ENCODE measurements around the gene TRPT1. TPM values are rescaled to one million over a fixed set of nuclear protein-coding genes. Genes with fewer than 3 reads are reported as not detected.

The TRPT1 gene
- total RNA-seq, 1 experiment from 2014 or later = 56.1 TPM

DNA sequence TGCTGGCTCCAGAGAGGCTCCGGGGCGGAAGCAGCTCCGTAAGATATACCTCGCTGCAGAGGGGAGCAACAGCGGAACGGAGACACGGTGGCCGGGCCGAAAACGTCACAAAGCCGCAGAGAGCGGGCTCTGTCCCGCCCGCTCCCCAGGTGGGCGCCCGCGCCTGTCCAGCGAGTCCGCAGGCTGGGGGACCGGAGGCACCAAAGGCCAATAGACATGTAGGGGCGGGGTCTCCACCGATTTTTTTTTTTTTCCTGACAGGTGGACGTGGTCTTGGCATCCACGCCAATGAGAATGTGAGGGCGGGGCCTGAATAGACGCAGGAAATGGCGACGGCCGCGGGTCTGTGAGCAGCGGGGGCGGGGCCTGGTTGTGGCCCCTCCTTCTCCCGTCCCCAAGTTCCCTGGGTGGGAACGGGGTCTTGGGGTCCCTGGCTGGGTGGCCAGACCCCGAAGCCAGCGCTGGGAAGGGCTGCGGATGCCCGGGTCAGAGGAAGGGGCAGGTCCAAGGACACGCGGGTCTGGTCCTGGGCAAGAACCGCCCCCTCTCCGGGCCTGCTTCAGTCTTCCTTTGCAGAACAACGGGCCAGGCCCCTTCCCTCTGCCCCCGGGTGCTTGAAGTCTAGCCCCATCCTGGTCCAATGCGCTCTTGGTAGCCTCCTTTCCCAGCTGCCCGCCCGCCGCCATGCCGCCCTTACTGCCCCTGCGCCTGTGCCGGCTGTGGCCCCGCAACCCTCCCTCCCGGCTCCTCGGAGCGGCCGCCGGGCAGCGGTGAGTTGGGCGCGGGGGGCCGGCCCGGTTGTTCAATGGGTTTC is 4.4 kb upstream of the TRPT1 start, which contains the start of gene DNAJC4:
TSS of gene DNAJC4 (plus strand) at position 378 of the 814 bp plus-strand sequence. CDS start at position 685, 307 bp downstream.
- DNase-seq (ENCODE audit: low spot score) = peak; percentile 64

DNA sequence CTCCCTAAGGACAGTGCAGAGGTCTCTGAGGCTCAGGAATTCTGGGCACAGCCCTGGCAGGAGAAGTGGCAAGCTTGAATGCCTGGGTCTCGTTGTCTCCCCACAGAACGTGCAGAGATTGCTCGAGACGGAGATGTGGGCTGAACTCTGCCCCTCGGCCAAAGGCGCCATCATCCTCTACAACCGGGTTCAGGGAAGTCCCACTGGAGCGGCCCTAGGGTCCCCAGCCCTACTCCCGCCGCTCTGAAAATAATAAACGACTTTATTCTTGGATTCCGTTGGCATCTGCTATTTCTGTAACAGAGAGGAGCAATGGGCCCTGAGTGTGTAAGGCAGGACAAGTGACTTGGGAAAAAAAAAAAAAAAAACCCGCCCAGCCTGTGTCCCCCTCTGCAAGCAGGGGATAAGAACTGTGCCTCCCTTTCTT is 3.8 kb upstream of the TRPT1 start:
- no peak for DNase-seq (ENCODE audit: low spot score)

DNA sequence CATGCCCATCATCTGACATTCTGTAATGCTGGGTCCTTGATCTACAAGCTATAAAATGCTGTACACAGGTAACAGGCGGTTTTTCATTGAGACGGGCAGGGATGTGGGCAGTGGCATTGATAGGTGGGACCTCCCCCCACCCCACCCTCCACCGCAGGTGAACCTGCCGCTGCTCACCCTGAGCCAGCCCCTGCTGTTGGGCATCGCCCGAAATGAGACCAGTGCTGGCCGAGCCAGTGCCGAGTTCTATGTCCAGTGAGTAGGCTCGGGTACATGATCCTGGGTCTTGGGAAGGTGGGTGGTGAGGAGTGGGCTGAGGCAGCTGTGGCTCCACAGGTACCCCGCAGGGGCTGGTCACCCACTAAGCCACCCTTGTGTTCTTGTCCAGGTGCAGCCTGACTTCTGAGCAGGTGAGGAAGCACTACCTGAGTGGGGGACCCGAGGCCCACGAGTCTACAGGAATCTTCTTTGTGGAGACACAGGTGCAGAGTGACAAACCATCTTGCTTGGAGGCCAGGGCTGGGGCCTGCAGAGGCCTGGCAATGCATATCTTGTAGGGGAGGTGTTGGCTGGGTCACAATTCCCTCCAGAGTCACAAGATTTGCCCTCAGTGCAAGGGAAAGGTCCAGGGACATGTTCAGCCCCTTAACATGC is 3.2 kb upstream of the TRPT1 start:
- DNase-seq (ENCODE audit: low spot score) = no peak

DNA sequence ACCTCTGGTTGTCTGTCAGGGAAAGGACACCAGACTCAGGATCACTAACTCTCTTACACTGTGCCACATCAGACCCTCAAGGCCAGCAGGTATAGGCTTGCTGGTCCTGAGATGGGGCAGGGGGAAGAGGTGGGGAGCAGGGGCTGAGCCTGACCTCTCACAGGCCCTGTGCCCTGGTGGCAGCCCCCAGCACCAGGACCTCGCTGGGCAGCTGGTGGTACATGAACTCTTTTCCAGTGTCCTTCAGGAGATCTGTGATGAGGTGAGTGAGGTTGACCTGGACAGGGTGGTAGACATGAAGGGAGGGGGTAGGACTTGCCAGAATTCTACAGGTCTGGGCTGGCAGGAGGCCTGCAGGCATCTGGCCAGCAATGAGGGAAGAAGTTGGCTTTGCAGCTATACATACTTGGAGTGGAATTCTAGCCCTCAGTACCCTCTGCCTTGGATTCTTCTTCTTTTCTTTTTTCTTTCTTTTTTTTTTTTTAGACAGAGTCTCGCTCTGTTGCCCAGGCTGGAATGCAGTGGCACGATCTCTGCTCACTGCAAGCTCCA is 1.5 kb upstream of the TRPT1 start:
- no peak for DNase-seq (ENCODE audit: low spot score)

DNA sequence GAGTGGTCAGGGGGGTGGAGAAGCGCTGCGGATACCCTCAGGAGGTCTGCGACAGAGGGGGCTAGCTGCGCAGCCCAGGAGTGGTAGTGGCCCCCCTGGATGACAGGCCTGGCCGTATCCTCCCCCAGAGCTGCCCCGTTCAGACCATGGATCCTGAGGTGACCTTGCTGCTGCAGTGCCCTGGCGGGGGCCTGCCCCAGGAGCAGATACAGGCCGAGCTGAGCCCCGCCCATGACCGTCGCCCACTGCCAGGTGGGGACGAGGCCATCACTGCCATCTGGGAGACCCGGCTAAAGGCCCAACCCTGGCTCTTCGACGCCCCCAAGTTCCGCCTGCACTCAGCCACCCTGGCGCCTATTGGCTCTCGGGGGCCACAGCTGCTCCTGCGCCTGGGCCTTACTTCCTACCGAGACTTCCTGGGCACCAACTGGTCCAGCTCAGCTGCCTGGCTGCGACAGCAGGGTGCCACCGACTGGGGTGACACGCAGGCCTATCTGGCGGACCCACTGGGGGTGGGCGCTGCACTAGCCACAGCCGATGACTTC is 593 bp upstream of the TRPT1 start:
- peak; percentile 42 for DNase-seq (ENCODE audit: low spot score)

DNA sequence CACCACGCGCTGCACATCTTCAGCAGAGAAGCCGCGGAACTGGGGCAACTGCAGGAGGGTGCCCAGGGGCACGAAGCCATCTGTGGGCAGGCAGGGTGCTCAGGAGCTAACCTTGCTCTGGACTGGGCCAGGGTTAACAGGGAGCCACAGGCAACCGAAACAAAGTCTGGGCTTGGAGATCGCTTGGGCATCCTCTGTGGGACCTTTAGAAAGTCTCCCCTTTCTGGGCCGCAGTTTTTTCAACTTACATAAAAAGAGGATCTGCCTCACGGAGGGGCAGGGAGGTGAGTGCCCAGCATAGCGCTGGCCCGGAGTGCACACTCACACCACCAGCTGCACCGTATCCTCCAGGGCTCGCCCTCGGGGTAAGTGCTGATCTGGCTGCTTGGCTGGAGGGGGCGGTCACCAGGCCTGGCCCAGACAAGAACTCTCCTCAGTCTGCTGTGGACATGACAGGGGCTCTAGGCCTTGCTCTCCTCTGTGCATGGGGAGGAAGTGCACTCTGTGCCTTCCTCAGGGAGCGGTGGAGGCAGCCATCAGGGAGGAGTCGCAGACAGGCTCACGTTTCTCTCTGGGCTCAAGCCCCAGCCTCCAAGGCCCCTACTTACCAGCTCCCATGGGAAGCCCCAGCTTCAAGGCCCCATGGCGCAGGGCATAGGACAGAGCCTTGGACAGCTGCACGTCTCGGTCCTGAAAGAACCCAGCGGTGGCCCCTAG is 937 bp downstream of the TRPT1 start:
- no peak for DNase-seq (ENCODE audit: low spot score)

DNA sequence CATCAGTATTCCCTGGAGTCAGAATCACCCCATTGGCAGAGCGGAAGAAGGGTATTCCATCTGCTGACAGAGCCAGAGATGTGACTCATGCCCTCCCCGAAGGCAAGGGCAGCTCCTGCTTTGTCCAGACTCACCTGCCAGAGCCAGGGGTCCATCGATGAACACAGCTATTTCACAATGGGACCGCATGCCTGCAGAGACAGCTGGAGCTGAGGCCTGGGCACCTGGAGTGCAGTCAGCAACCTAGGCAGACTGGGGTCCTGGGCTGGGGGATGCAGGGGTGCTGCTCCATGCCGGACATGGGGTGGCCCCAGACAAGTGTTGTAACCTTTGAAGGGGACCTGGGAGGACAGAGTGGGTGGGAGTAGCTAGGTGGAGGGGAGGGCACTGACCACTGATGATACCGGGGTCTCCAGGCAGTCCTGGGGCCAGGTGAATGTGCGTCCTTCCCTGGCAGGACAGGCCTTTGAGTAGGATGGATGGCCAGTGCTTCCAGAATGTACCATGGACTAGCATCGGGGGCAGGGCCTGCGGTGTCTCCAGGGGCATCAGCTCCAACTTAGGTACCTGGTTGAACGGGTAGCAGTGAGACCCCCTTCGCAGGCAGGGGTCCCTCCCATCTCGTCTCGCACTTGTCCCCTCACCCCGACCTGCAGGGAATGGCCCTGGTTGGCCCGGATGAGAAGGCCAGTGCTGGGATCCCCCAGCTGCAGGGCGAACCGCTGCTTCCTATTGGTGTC is 1.7 kb downstream of the TRPT1 start:
- no peak for DNase-seq (ENCODE audit: low spot score)

DNA sequence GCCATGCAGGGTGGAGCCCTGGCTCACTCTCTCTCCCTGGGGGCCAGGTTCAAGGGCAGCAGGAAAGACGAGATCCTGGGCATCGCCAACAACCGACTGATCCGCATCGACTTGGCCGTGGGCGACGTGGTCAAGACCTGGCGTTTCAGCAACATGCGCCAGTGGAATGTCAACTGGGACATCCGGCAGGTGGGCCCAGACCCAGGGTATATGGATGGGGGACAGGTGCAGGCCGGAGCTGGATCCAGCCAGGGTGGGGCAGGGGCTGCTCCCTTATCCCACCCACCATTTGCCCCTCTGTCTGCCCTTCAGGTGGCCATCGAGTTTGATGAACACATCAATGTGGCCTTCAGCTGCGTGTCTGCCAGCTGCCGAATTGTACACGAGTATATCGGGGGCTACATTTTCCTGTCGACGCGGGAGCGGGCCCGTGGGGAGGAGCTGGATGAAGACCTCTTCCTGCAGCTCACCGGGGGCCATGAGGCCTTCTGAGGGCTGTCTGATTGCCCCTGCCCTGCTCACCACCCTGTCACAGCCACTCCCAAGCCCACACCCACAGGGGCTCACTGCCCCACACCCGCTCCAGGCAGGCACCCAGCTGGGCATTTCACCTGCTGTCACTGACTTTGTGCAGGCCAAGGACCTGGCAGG is 2.9 kb downstream of the TRPT1 start:
- no peak for DNase-seq (ENCODE audit: low spot score)

DNA sequence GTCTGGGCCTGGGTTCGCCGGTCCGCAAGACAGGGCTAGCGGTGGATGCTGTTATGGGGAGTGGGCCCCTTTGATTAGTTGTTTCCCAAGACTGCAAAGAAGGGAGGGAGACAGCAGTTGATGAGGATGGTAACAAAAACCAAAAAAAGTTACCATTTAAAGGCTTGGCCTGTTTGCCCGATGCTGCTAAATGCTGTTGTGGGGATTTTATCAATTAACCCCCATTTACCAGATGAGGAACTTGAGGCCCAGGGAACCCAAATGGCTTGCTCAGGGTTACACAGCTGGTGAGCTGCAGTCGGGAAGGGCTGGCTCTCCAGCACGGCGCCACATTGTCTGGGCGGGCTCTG is 3.4 kb downstream of the TRPT1 start:
- no peak for DNase-seq (ENCODE audit: low spot score)

DNA sequence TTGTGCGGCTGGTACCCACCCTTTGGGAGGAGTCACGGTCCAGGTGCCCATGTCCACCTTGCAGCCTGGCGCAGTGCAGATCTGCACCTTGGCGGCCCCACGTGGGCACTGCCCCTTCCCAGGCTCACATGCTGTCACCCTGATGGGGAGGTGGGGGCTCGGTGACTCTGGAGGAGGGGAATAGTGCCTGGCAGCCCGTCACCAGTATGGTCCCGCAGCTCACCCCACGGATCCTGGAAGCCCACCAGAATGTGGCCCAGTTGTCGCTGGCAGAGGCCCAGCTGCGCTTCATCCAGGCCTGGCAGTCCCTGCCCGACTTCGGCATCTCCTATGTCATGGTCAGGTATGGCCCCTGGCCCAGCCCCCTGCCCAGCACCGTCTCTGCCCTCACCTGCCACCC is 5.2 kb downstream of the TRPT1 start:
- DNase-seq (ENCODE audit: low spot score) = no peak

DNA sequence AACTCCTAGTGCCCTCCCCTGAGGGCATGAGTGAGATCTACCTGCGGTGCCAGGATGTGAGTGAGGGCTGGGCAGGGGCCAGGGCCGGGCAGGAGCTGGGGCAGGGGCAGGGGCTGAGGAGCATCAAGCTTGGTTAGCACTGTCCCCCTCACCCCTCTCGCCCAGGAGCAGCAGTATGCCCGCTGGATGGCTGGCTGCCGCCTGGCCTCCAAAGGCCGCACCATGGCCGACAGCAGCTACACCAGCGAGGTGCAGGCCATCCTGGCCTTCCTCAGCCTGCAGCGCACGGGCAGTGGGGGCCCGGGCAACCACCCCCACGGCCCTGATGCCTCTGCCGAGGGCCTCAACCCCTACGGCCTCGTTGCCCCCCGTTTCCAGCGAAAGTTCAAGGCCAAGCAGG is 5.7 kb downstream of the TRPT1 start:
- DNase-seq (ENCODE audit: low spot score) = no peak

DNA sequence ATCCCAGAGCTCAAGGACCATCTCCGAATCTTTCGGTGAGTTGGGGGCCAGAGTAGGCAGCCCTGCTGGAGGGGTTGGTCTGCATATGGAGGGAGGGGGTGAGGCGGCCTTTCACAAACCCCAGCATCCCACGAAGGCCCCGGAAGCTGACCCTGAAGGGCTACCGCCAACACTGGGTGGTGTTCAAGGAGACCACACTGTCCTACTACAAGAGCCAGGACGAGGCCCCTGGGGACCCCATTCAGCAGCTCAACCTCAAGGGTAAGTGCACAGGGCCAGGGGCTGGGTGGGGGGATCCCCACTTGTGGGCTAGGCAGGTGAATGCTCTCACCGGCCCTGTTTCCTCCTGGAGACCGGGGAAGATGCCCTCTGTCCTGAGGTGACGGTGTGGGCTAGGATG is 6.2 kb downstream of the TRPT1 start:
- no peak for DNase-seq (ENCODE audit: low spot score)

DNA sequence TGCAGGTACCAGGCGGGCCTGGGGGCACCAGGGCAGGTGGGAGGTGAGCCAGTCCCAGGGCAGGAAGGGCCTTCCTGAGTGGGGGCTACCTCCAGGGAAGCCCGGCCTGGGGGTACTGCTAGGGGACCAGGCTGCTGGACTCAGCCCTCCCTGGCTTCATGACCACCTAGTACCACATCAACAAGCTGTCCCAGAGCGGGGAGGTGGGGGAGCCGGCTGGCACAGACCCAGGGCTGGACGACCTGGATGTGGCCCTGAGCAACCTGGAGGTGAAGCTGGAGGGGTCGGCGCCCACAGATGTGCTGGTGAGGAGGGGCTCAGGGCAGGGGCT is 6.7 kb downstream of the TRPT1 start:
- no peak for DNase-seq (ENCODE audit: low spot score)

DNA sequence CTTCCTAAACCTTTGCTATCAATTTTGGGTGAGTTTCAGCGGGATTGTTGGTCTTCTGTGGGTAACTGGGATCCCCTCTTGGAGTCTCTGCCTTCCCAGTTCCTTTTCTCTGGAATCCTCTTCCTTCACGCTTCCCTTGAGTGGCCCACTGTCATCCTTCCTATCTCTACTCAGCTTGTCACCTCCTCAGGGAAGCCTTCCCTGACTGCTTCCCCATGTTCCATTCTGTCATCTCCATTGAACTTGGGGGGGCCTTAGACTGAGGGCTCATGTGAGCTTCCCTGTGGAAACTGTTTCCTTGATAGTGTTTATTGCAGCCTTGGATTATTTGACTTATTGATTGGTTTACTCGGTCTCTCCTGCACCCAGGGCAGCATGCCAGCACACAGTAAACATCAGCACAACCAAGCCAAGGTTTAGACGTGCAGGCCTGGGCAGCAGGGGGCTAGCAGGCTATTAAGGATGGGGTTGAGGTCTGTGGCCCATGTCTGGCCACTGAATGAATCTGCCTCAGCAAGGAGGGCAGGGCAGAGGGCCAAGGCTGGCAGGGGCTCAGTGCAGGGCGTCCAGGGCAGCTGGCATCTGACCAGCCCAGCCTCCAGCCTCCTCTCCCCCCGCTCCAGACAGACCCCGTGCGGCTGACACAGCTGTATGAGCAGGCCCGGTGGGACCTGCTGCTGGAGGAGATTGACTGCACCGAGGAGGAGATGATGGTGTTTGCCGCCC is 7.2 kb downstream of the TRPT1 start:
- no peak for DNase-seq (ENCODE audit: low spot score)

DNA sequence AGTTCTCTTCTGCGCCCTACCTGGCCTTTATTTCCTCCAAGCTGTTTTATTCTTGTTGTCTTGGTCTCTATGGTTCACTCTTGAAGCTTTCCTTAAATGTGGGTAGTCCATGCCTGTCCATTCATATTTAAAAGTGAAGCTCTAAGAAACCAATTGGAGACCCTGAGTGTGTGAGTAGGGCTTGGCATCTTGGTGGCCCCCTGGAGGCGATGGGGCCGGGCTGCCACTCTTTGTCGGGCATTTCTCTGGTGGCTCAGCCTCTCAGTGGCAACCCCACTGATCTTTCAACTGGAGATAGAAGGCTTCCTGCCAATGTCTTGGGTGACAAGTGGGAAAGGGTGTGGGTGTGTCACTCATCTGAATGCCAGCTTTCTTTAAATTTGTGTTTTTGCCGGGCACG is 9.1 kb downstream of the TRPT1 start:
- no peak for DNase-seq (ENCODE audit: low spot score)

DNA sequence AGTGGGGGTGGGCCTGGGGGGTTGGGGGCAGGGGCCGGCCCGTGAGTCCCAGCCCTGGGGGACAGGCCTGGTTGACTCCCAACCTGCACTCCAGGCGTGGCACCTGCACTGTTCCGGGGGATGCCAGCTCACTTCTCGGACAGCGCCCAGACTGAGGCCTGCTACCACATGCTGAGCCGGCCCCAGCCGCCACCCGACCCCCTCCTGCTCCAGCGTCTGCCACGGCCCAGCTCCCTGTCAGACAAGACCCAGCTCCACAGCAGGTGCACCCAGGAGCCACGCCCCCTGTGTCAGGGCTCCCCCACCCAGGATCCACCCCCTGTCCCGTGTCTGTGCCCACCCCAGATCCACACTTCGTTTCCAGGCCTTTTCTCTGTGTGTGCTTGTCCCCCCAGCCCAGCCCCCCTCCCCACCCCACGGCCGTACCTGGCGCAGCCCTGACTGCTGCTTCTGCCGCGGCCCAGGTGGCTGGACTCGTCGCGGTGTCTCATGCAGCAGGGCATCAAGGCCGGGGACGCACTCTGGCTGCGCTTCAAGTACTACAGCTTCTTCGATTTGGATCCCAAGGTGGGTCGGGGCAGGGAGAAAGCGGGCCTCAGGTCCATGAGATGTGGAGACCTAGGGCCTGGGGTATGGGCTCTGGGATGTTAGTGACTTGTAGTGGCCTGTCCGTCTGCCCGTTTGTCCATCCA is 14.7 kb downstream of the TRPT1 start:
- DNase-seq (ENCODE audit: low spot score) = no peak

DNA sequence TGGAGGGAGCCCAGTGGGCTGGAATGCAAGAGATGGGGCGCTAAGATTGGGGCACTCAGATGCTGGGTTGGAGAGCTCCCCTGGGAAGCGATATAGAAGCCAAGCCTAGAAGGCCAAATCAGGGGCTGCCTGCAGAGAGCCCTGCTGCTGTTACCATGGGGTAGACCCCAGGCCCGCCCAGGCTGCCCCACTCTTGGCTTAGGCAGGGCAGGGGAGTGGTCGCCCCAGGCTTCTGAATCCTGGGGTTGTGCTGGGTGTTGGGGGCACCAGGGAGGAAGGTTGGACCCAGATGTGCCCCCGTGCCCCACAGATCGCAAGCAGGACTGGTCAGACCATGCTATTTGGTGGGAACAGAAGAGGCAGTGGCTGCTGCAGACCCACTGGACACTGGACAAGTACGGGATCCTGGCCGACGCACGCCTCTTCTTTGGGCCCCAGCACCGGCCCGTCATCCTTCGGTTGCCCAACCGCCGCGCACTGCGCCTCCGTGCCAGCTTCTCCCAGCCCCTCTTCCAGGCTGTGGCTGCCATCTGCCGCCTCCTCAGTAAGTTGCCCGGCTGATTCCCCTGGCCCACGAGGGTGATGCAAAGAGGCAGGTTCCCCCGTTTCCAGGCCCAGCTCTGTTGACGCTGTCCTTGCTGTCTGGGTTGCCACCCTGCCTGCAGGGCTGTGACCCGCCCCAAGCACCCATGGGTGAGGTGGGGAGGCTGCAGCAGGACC is 15.5 kb downstream of the TRPT1 start:
- no peak for DNase-seq (ENCODE audit: low spot score)

DNA sequence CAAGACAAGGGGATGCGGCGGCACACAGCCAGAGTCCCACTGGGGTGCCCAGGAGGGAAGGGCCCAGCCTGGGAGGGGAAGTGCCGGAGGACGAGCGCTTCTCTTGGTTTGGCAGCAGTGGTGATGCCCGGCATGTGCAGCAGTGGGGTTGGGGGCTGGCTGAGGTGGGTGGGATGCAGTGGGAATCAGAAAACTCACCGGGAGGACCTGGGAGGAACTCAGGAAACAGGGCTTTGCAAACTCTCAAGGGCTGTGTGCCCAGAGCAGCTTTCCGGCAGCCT is 16.5 kb downstream of the TRPT1 start:
- DNase-seq (ENCODE audit: low spot score) = no peak

DNA sequence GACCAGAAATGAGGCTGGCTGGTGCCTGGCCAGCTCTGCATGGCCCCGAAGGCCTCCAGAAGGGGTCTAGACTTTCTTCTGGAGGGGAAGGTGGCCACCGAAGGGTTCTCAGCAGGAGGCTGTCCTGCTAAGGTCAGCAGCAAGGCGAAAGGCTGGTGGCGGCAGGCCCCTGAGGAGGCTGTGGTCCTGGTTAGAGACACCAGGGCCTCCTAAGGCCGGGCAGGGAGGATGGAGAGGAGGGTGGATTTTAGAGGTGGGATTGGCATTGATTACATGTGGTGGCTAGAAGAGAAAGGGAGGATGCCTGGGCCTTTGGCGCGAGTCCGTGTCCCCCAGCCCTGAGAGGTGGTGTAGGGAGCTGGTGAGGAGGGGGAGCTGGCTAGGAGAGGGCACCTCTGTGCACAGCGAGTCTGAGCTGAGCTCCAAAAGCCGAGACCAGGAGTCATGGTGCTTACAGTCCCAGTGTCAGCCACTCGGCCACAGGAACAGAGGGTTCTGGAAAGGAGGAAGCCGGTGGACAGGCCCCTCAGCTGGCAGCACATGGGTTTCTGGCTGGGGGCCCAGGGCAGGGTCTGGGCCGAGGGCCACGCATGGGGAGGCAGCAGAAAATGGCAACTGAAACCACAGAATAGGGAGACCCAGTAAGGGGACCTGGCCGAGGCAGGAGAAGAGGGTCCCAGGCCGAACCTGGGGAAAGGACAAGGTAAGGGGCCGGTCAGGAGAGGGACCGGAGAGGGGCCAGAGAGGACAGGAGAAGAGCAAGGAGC is 17.0 kb downstream of the TRPT1 start:
- DNase-seq (ENCODE audit: low spot score) = no peak
